NOMO-1 treated with dmso at 0.1 percent for 144 hours (cell line): Measurements from ENCODE around the gene SDR39U1.

Experiments used
- DNase-seq: peaks from one replicate; lab custom pipeline; 2025; ENCODE audit not compliant: unreplicated experiment; lab: John Stamatoyannopoulos, UW

The SDR39U1 gene

GRCh38 chr14:24414077-24414476 lies 28.5 kb downstream of the SDR39U1 start:
- DNase-seq: no peak

GRCh38 chr14:24411443-24412389 lies 30.9 kb downstream of the SDR39U1 start:
- no peak for DNase-seq

GRCh38 chr14:24409956-24410355 lies 32.6 kb downstream of the SDR39U1 start:
- DNase-seq: no peak

- no peak for DNase-seq
Measured at GRCh38 chr14:24409192-24409591, 33.4 kb downstream of the SDR39U1 start.

GRCh38 chr14:24408764-24409163 lies 33.8 kb downstream of the SDR39U1 start:
- DNase-seq: no peak

- no peak for DNase-seq
Measured at GRCh38 chr14:24407608-24408325, 34.8 kb downstream of the SDR39U1 start.

- DNase-seq: no peak
Measured at GRCh38 chr14:24406416-24406815, 36.2 kb downstream of the SDR39U1 start.

- DNase-seq: no peak
Measured at GRCh38 chr14:24404814-24405213, 37.8 kb downstream of the SDR39U1 start.

- no peak for DNase-seq
Measured at GRCh38 chr14:24403294-24403998, 39.1 kb downstream of the SDR39U1 start.

- DNase-seq: no peak
Measured at GRCh38 chr14:24401810-24402702, 40.5 kb downstream of the SDR39U1 start.

- no peak for DNase-seq
Measured at GRCh38 chr14:24399999-24400718, 42.4 kb downstream of the SDR39U1 start.

- DNase-seq: no peak
Measured at GRCh38 chr14:24399447-24399822, 43.1 kb downstream of the SDR39U1 start.

GRCh38 chr14:24398653-24399446 lies 43.7 kb downstream of the SDR39U1 start, which contains the start of gene NYNRIN:
Gene NYNRIN, plus strand, starts transcription at chr14:24399003. Its CDS starts 244 bp downstream, at chr14:24399247.
- no peak for DNase-seq

GRCh38 chr14:24398293-24398652 lies 44.3 kb downstream of the SDR39U1 start:
- no peak for DNase-seq

- no peak for DNase-seq
Measured at GRCh38 chr14:24397639-24398292, 44.8 kb downstream of the SDR39U1 start.

- peak; percentile 24 for DNase-seq
Measured at GRCh38 chr14:24395609-24396582, 46.7 kb downstream of the SDR39U1 start.

- no peak for DNase-seq
Measured at GRCh38 chr14:24394275-24394674, 48.3 kb downstream of the SDR39U1 start.
